ENCODE data around the gene HSD17B1. TPM values are rescaled to one million over a fixed set of nuclear protein-coding genes. Genes with fewer than 3 reads are reported as not detected.

HSD17B1 gene
- polyA plus RNA-seq, 3 donors from 2014 or later = 0.99 to 1.9 TPM; not detected in 1

DNA sequence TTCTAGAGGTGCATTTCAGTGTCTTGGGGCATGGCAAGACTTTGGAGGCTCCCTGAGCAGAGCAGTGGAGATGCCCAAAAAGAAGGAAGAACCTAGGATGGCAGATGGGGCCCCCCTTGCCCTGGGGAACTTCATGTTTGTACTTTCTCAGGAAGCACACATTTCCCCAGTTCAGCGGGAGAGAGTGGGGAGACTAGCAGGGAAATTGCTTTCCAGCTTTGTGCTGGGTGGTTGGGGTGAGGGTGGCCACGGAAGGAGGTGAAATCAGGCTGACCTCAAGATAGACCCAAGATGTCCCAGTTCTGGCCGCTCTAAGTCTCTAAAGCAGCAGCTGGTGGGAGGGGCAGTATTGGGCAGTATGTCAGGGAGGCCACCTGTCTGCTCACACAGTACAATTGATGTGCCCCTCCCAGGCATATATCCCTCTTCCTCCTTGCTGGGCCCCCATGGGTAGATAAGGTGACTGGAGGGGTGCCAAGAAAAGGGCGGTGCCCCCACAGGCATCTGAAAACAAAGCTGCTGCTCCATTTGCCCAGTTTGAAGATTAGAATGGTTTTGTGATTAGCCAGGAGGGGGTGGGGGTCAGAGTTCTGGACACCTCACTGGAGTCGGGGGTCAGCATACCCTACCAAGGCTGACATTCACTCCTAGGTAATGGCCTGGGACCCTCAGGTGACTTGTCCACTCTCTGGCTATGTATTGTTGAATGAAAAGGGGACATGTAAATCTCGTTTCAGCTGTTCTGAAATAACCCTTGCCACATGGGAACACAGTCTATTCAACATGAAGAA, 33.8 kb upstream of the HSD17B1 start:
- H3K36me3 Mint-ChIP-seq = peaks cover 0 to 5% (median 0%) of the 10 kb centered on the region in 3 donors
- no peak for DNase-seq
- no peaks in the 10 kb centered on the region for H3K9me3 Mint-ChIP-seq
- no peak overlapping the region for H3K4me3 Mint-ChIP-seq
- H3K27ac Mint-ChIP-seq = no peak overlapping the region
- H3K27me3 Mint-ChIP-seq (ENCODE audit: low read depth in 3 of 3) = peaks cover 7 to 9% (median 9%) of the 10 kb centered on the region in 3 donors
- peaks cover 4 to 9% of the 10 kb centered on the region in 2 donors for H3K4me1 Mint-ChIP-seq

DNA sequence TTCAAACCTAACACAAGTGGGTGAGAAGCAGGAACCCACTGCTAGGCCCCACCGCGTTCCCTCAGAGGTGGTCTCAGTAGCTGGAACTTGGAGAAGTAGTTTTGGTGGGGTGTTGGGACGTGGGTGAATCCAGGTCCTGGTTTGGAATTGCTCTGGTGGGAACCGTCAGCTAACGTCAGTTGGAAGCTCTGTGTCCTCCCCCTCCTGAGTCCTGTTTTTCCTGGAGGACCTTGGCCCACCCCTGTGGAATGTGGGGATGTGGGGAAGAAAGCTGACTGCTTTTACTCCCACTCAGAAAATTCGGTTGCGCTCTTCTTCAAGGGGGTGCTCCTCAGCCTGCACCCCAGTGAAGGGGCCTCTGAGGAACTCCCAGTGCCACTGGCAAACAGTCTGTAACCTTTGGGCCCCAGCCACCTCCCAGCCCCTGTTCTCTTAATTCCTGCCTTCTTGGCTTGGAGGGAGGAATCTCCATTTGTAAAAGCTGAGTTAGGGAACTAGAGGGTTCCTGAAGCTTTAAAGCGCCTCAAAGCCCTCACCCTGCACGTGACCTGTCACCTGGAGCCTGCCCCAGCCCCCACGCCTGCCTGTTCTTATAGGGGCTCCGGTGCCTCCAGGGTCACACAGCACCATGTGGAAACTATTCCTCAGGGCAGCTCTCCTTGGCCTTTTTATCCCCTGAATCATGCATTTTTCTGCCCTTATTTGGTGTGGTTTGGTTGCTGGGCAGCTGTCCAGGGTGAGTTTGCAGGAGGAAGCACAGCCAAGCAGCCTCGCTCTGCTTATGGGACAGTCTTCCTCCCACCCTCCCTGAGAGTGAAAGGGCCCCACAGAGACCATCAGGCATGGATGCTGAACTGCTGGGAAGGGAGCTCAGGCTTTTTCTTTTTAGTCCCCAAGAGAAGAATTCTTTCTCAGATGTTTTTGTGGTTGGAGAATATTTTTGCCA, 32.9 kb upstream of the HSD17B1 start:
- H3K27ac Mint-ChIP-seq = no peak overlapping the region
- H3K36me3 Mint-ChIP-seq = peaks cover 0 to 5% (median 0%) of the 10 kb centered on the region in 3 donors
- H3K27me3 Mint-ChIP-seq (ENCODE audit: low read depth in 3 of 3) = peaks cover 7 to 11% (median 9%) of the 10 kb centered on the region in 3 donors
- H3K4me1 Mint-ChIP-seq = peaks cover 7 to 14% of the 10 kb centered on the region in 2 donors
- no peaks in the 10 kb centered on the region for H3K9me3 Mint-ChIP-seq
- H3K4me3 Mint-ChIP-seq = no peak overlapping the region
- DNase-seq = no peak

DNA sequence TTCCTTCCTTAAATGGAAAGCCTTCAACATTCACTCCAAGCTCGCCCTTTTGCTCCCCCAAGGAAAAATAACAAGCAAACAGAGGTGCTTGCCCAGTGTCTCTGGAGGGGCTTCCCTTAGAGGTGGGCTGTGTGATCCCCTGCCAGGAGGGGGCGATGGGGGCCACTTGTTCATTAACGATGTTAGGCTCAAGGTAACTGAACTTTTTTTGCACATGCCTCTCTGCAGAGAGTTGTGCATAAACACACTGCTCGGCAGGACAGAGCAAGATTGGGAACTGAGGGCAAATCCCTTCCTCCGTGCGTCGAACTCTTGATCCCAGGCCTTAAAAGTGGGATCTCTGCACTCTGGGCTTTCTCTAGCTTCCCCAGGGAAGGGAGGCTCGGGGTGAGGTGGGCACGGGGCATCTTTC, 32.2 kb upstream of the HSD17B1 start:
- H3K9me3 Mint-ChIP-seq = no peaks in the 10 kb centered on the region
- H3K4me1 Mint-ChIP-seq = peaks cover 7 to 14% of the 10 kb centered on the region in 2 donors
- peaks cover 0 to 5% (median 0%) of the 10 kb centered on the region in 3 donors for H3K36me3 Mint-ChIP-seq
- H3K27ac Mint-ChIP-seq = no peak overlapping the region
- no peak overlapping the region for H3K4me3 Mint-ChIP-seq
- H3K27me3 Mint-ChIP-seq (ENCODE audit: low read depth in 3 of 3) = peaks cover 5 to 13% (median 9%) of the 10 kb centered on the region in 3 donors
- peak in 2 of 3 donors; percentile 17 to 28 for DNase-seq

DNA sequence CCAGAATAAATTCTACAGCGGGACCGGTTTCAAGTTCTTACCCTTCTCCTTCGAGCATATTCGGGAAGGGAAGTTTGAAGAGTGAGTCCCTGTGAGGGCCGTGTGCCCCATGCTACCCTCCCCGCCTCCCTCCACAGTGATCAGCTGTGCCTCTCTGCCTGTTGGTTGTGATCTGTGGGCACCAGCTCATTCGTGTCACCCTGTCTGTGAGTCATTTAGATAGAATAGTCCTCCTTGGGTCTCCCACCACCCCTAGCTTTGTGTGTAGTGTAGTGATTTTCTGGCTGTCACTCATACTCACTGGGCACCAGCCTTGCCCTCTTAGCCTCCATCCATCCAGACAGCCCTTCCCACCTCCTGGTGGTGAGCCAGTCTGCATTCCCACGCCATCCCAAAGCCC, 31.7 kb upstream of the HSD17B1 start:
- Mint-ChIP-seq H3K27ac (no peak overlapping the region), H3K36me3 (peaks cover 0 to 5% (median 0%) of the 10 kb centered on the region in 3 donors), H3K4me3 (no peak overlapping the region), H3K9me3 (no peaks in the 10 kb centered on the region), H3K27me3 (ENCODE audit: low read depth in 3 of 3) (peaks cover 2 to 13% (median 8%) of the 10 kb centered on the region in 3 donors), H3K4me1 (peaks cover 7 to 14% of the 10 kb centered on the region in 2 donors)
- DNase-seq = no peak

DNA sequence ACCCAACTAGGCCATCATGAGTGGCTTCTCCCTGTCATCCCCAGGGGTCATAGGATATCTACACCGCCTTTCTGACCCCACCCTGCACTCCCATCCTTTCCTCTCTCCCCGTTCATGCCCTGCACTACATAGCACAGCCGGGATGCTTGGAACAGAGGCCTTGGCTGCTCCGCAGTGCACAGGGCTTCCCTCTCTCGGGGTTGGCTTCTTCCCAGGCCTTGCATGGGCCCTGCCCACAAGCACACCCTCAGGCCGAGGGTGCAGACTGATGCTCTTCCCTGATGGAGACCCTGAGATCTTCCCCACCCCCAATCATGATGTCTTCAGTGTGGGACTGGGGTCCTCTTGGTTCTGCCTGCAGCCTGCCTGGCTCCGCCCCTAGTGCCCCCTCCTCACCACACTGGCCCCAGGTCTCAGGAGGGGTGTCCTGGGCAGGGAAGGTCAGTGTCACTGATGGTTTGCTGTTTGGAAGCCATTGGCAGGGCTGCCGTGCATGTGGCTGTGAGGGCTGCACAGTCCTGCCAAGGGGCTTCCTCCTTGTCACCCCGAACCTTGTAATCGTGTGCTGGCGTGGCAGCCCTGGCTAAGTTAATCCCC, 31.0 kb upstream of the HSD17B1 start:
- Mint-ChIP-seq H3K4me3 (no peak overlapping the region), H3K27ac (no peak overlapping the region), H3K9me3 (no peaks in the 10 kb centered on the region), H3K27me3 (ENCODE audit: low read depth in 3 of 3) (peaks cover 2 to 16% (median 8%) of the 10 kb centered on the region in 3 donors), H3K36me3 (peaks cover 0 to 5% (median 0%) of the 10 kb centered on the region in 3 donors), H3K4me1 (peaks cover 7 to 14% of the 10 kb centered on the region in 2 donors)
- no peak for DNase-seq

DNA sequence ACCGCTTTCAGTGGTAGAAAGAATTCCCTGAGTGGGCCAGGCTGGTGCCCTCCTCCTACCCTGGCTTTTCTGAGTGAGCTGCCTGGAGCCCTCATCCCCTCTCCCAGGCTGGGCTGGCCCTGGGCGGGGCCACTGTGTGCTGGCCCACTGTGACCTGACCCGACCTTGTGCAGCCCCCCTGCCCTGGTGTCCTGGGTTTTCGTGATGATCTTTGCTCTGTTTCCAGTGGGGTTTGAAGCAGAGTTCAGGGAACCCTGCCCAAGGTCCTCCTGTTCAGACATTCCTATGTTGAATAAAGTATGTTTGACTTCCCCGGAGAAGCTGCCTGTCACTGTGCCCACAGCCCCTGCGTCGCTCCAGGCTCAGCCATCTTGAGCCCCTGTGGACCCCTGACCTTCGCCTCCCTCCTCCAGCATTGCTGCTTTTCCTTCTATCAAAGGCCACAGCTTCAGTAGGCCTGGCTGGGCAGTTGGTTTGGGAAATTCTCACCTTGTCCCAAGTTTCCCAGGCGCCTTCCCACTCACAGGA, 30.4 kb upstream of the HSD17B1 start:
- H3K27me3 Mint-ChIP-seq (ENCODE audit: low read depth in 3 of 3) = peaks cover 2 to 12% (median 8%) of the 10 kb centered on the region in 3 donors
- no peaks in the 10 kb centered on the region for H3K9me3 Mint-ChIP-seq
- no peak overlapping the region for H3K27ac Mint-ChIP-seq
- H3K4me3 Mint-ChIP-seq = no peak overlapping the region
- no peak for DNase-seq
- H3K4me1 Mint-ChIP-seq = peaks cover 11 to 16% of the 10 kb centered on the region in 2 donors
- peaks cover 0 to 5% (median 0%) of the 10 kb centered on the region in 3 donors for H3K36me3 Mint-ChIP-seq

DNA sequence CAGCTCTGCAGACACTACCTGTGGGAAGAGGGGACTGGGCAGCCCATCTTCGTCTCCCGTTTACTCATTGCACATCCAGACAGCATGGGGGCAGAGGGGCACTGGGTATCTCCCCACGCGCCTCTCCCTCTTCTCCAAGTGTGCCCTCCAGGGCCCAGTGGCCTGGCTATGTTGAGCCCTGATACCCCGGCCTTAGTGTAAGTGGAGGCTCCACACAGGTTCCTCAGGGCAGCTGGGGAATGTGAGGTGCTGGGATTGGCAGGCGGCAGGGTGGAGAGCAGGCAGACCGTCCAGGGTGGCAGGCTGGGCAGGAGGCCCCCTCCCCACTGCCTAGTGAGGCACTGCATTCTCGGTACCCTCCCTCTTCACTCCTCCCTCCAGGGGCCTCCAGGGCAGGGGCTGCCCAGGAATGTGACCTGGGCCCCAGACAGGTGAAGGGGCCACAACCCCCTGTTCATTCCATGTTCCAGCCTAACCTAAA, 29.9 kb upstream of the HSD17B1 start:
- H3K9me3 Mint-ChIP-seq = no peaks in the 10 kb centered on the region
- peaks cover 0 to 5% (median 0%) of the 10 kb centered on the region in 3 donors for H3K36me3 Mint-ChIP-seq
- no peak for DNase-seq
- no peak overlapping the region for H3K27ac Mint-ChIP-seq
- peaks cover 2 to 11% (median 5%) of the 10 kb centered on the region in 3 donors for H3K27me3 Mint-ChIP-seq (ENCODE audit: low read depth in 3 of 3)
- H3K4me3 Mint-ChIP-seq = no peak overlapping the region
- peaks cover 9 to 14% of the 10 kb centered on the region in 2 donors for H3K4me1 Mint-ChIP-seq

DNA sequence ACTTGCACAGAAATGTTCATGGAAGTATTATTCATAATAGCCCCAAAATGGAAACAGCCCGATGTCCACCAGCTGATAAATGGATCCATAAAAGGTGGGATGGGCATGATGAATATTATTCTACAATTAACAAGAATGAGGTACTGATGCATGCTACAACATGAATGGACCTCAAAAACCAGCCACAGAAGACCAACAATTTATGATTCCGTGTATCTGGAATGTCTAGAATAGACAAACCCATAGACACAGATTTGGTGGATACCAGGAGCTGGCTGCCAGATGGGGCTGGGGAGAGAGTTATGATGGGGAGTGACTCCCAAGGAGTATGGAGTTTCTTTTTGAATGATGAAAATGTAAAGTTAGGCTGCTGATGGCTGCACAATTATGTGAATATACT, 27.5 kb upstream of the HSD17B1 start:
- Mint-ChIP-seq H3K9me3 (no peaks in the 10 kb centered on the region), H3K36me3 (peaks cover 0 to 5% (median 0%) of the 10 kb centered on the region in 3 donors), H3K27me3 (ENCODE audit: low read depth in 3 of 3) (peaks cover 2 to 11% (median 5%) of the 10 kb centered on the region in 3 donors), H3K4me3 (no peak overlapping the region), H3K27ac (no peak overlapping the region), H3K4me1 (peaks cover 26 to 29% of the 10 kb centered on the region in 2 donors)
- no peak for DNase-seq

DNA sequence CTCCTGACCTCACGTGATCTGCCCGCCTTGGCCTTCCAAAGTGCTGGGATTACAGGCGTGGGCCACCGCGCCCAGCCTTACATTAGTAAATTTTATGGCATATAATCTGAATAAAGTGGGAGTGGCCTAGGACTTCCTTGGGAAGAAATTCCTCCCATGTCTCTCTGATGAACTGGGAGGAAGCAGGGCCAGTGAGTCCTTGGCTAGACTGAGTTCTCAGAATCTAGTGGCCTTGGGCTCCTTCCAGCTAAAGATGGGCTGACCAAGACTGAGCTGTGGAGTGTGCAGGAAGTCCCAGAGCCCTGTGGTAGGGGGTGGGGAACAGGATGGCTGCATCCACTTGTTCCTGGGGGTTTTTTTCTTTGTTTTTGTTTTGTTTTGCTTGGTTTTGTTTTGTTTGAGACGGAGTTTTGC, 26.7 kb upstream of the HSD17B1 start:
- no peak overlapping the region for H3K27ac Mint-ChIP-seq
- H3K27me3 Mint-ChIP-seq (ENCODE audit: low read depth in 3 of 3) = peaks cover 1 to 11% (median 3%) of the 10 kb centered on the region in 3 donors
- no peak overlapping the region for H3K4me3 Mint-ChIP-seq
- DNase-seq = no peak
- no peaks in the 10 kb centered on the region for H3K9me3 Mint-ChIP-seq
- H3K36me3 Mint-ChIP-seq = peaks cover 0 to 3% (median 0%) of the 10 kb centered on the region in 3 donors
- peaks cover 34 to 37% of the 10 kb centered on the region in 2 donors for H3K4me1 Mint-ChIP-seq

DNA sequence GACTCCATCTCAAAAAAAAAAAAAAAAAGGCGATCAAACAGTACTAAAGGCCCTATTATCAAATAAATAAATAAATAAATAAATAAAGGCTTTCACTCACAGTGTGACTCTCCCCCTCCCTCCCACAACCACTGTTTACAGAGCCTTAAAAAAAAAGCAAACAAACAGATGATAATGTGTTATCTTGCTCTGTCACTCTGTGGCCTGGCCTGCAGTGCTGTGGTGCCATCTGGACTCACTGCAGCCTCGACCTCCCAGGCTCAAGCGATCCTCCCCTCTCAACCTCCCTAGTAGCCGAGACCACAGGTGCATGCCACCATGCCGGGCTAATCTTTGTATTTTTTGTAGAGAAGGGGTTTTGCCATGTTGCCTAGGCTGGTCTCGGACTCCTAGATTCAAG, 24.8 kb upstream of the HSD17B1 start:
- Mint-ChIP-seq H3K36me3 (no peaks in the 10 kb centered on the region), H3K27me3 (ENCODE audit: low read depth in 3 of 3) (peaks cover 0 to 11% (median 10%) of the 10 kb centered on the region in 3 donors), H3K9me3 (no peaks in the 10 kb centered on the region), H3K4me3 (no peak overlapping the region), H3K4me1 (peaks cover 46 to 47% of the 10 kb centered on the region in 2 donors), H3K27ac (no peak overlapping the region)
- no peak for DNase-seq

DNA sequence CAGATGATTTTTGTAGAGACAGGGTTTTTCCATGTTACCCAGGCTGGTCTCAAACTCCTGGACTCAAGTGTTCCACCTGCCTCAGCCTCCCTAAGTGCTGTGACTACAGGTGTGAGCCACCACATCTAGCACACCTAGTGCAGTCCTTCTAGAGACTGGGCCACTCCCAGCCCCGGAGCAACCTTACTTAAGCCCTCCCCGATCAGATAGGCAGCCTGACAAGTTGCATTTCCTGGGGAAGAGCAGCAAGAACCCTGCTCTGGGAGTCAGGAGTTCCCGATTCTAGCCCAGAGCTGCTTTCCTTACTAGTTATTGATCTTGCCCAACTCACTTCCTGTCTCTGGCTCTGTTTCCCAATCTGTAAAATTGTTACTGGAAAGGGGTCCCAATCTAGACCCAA, 23.7 kb upstream of the HSD17B1 start:
- Mint-ChIP-seq H3K9me3 (no peaks in the 10 kb centered on the region), H3K27ac (peak overlapping the region in 5 of 6 donors; percentile 16 to 96 (median 77)), H3K4me1 (peaks cover 51 to 54% of the 10 kb centered on the region in 2 donors), H3K36me3 (no peaks in the 10 kb centered on the region), H3K27me3 (ENCODE audit: low read depth in 3 of 3) (peaks cover 0 to 13% (median 10%) of the 10 kb centered on the region in 3 donors), H3K4me3 (peak overlapping the region in 4 of 5 donors; percentile 21 to 89 (median 72))
- DNase-seq = no peak

DNA sequence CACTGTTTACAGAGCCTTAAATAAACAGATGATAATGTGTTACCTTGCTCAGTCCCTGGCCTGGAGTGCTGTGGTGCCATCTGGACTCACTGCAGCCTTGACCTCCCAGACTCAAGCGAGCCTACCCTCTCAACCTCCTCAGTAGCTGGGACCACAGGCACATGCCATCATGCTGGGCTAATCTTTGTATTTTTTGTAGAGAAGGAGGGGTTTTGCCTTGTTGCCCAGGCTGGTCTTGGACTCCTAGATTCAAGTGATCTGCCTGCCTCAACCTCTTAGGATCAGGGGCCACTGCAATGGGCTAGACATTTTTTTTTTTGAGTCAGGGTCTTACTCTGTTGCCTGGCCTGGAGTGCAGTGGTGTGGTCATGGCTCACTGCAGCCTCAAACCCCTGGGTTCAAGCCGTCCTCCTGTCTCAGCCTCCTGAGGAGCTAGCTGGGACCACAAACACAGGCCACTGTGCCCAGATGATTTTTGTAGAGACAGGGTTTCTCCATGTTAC, 21.7 kb upstream of the HSD17B1 start:
- peaks cover 56 to 60% of the 10 kb centered on the region in 2 donors for H3K4me1 Mint-ChIP-seq
- no peaks in the 10 kb centered on the region for H3K9me3 Mint-ChIP-seq
- H3K27me3 Mint-ChIP-seq (ENCODE audit: low read depth in 3 of 3) = peaks cover 0 to 13% (median 5%) of the 10 kb centered on the region in 3 donors
- no peaks in the 10 kb centered on the region for H3K36me3 Mint-ChIP-seq
- no peak for DNase-seq
- peak overlapping the region; percentile 80 to 90 (median 90) for H3K27ac Mint-ChIP-seq
- peak overlapping the region; percentile 76 to 89 (median 84) for H3K4me3 Mint-ChIP-seq
